A673 (cell line): Measurements from ENCODE around the gene MICALL1. TPM values are rescaled to one million over a fixed set of nuclear protein-coding genes. Genes with fewer than 3 reads are reported as not detected.
A peak's percentile ranks its signal among the peaks of the same experiment; 100 is the strongest.
"Not testable (repeated sequence)": the region's sequence is repeated elsewhere in the genome, so short reads cannot be mapped to it uniquely, and the experiment has no call there.

Experiments used
- BruUV-seq: library from RNA; stranded (reverse); fragments of 400-500 nt; replicated peaks from 2 replicates; lab custom pipeline; 2021; lab: Mats Ljungman, UMichigan
- CTCF ChIA-PET: fragments of 300-600 bp; sonication (Branson Sonifier 250); formaldehyde crosslinking; loops from one replicate; lab custom pipeline; 2022; ENCODE audit warnings: antibody characterized with exemption; lab: Charles Lee
- POLR2A ChIA-PET: fragments of 300-600 bp; sonication (Branson Sonifier 250); formaldehyde crosslinking; loops from one replicate; lab custom pipeline; 2022; ENCODE audit warnings: antibody characterized with exemption; ENCODE audit not compliant: low non-redundant PET; lab: Charles Lee
- DNase-seq: peaks from one replicate; pipeline ENCODE4 v3.0.0-alpha.2; 2015; ENCODE audit warnings: low spot score
- H3K27ac ChIP-seq: fragments of 200-600 bp; sonication (generic); 2 replicates; pipeline ENCODE4 v1.5.1; 2016; ENCODE audit warnings: mixed run types, low read depth, mild to moderate bottlenecking, mixed read lengths, antibody characterized with exemption, low read length; ENCODE audit not compliant: poor library complexity, severe bottlenecking
- H3K27me3 ChIP-seq: fragments of 200-600 bp; sonication (generic); replicated peaks from 2 replicates; pipeline ENCODE4 v1.6.1; 2017; ENCODE audit warnings: mixed run types, low read depth, mild to moderate bottlenecking, mixed read lengths, antibody characterized with exemption, low read length; ENCODE audit not compliant: insufficient read depth, poor library complexity
- H3K36me3 ChIP-seq: fragments of 200-600 bp; sonication (generic); 2 replicates; pipeline ENCODE4 v1.6.1; 2016; ENCODE audit warnings: mixed run types, mild to moderate bottlenecking, mixed read lengths, antibody characterized with exemption, low read length; ENCODE audit not compliant: insufficient read depth, poor library complexity, severe bottlenecking
- H3K4me1 ChIP-seq: fragments of 200-600 bp; sonication (generic); 2 replicates; pipeline ENCODE4 v1.6.1; 2017; ENCODE audit warnings: mixed run types, mild to moderate bottlenecking, mixed read lengths, antibody characterized with exemption, low read length; ENCODE audit not compliant: insufficient read depth, poor library complexity, severe bottlenecking
- H3K4me3 ChIP-seq: fragments of 200-600 bp; sonication (generic); 2 replicates; pipeline ENCODE4 v1.5.1; 2016; ENCODE audit warnings: low read depth, mixed run types, mild to moderate bottlenecking, mixed read lengths, low read length; ENCODE audit not compliant: poor library complexity, severe bottlenecking
- H3K9me3 ChIP-seq: fragments of 200-600 bp; sonication (generic); 2 replicates; pipeline ENCODE4 v1.6.1; 2016; ENCODE audit warnings: mixed run types, low read depth, mild to moderate bottlenecking, mixed read lengths, antibody characterized with exemption, low read length; ENCODE audit not compliant: poor library complexity, severe bottlenecking
- CTCF ChIP-seq: fragments of 300-800, 200-600 bp; sonication (generic); conservative IDR thresholded peaks from 2 replicates; pipeline ENCODE4 v1.5.1; 2017; ENCODE audit warnings: low read depth, mild to moderate bottlenecking, antibody characterized with exemption, low read length, moderate library complexity, mixed read lengths
- EZH2 ChIP-seq: fragments of 200-600 bp; sonication (generic); IDR thresholded peaks from 2 replicates; pipeline ENCODE4 v1.6.1; 2017; ENCODE audit warnings: borderline replicate concordance, low read depth, mild to moderate bottlenecking, mixed read lengths, antibody characterized with exemption, low read length; ENCODE audit not compliant: poor library complexity, severe bottlenecking
- intact Hi-C: fragments of 100-400 bp; cut with micrococcal nuclease; formaldehyde crosslinking; loops from one replicate; pipeline ENCODE4 v1.10.0; 2022; ENCODE audit not compliant: unreplicated experiment
- total RNA-seq: library from RNA; stranded (reverse); gene quantifications from 2 replicates; pipeline ENCODE4 v1.2.3, GENCODE V29; 2021

MICALL1 gene
- total RNA-seq, 1 experiment from 2014 or later: 33.0 TPM

- ChIA-PET POLR2A (no interaction called here), CTCF (no interaction called here)
- TF ChIP-seq EZH2: no peak
- TF ChIP-seq CTCF: no peak
Observed at GRCh38 chr22:37972527-37972926, 66.4 kb downstream of the MICALL1 start.

GRCh38 chr22:37973271-37974170, 67.4 kb downstream of the MICALL1 start:
- Histone ChIP-seq H3K4me1 (peaks cover 10% of the 10 kb centered on the region), H3K9me3 (no peaks in the 10 kb centered on the region), H3K27ac (no peak overlapping the region), H3K27me3 (no peaks in the 10 kb centered on the region), H3K36me3 (no peaks in the 10 kb centered on the region), H3K4me3 (no peak overlapping the region)
- TF ChIP-seq CTCF: no peak
- TF ChIP-seq EZH2: no peak
- POLR2A ChIA-PET: no interaction called here
- intact Hi-C loops: no loop called here
- BruUV-seq: no TSS peak
- CTCF ChIA-PET: interaction anchor here (0.7 kb wide), 1 partner anchor 19 kb away, joined by 3 read pairs; no protein-coding TSS in a partner anchor
- DNase-seq: no peak

More at GRCh38 chr22:37972527-37972926, 66.4 kb downstream of the MICALL1 start:
- intact Hi-C loops: no loop called here
- Histone ChIP-seq H3K36me3 (peaks cover 5% of the 10 kb centered on the region), H3K4me3 (no peak overlapping the region), H3K4me1 (peaks cover 10% of the 10 kb centered on the region), H3K27me3 (no peaks in the 10 kb centered on the region), H3K9me3 (no peaks in the 10 kb centered on the region), H3K27ac (no peak overlapping the region)
- peak; percentile 52 for DNase-seq
- BruUV-seq: no TSS peak

GRCh38 chr22:37975153-37975552, 69.1 kb downstream of the MICALL1 start:
- CTCF ChIA-PET: no interaction called here
- intact Hi-C loops: no loop called here

GRCh38 chr22:37976022-37976421, 69.9 kb downstream of the MICALL1 start:
- H3K36me3 ChIP-seq, POLR2A ChIA-PET, H3K27me3 ChIP-seq, H3K4me3 ChIP-seq, H3K4me1 ChIP-seq, BruUV-seq, H3K9me3 ChIP-seq, CTCF ChIA-PET, intact Hi-C loops, DNase-seq, H3K27ac ChIP-seq: not testable (repeated sequence)

More at GRCh38 chr22:37975153-37975552, 69.1 kb downstream of the MICALL1 start:
- no TSS peak for BruUV-seq
- no peak for TF ChIP-seq EZH2
- no peak for TF ChIP-seq CTCF
- Histone ChIP-seq H3K36me3 (no peaks in the 10 kb centered on the region), H3K27me3 (no peaks in the 10 kb centered on the region), H3K9me3 (no peaks in the 10 kb centered on the region), H3K4me3 (no peak overlapping the region), H3K27ac (no peak overlapping the region), H3K4me1 (peaks cover 10% of the 10 kb centered on the region)
- no peak for DNase-seq
- POLR2A ChIA-PET: no interaction called here
